Neuronal stem cell (in vitro differentiated cells): ENCODE measurements around the gene STIL.

ENCODE experiments used
- DNase-seq: peaks from one replicate; pipeline ENCODE4 v3.0.0-alpha.2; 2013; ENCODE audit warnings: low spot score
- H2AFZ ChIP-seq: one replicate; pipeline ENCODE4 v1.6.1; 2013; ENCODE audit warnings: mild to moderate bottlenecking, low read length, inconsistent platforms
- H2AK5ac ChIP-seq: 2 replicates; pipeline ENCODE4 v1.6.1; 2013; ENCODE audit warnings: low read depth, mild to moderate bottlenecking, inconsistent platforms, low read length, moderate library complexity, mixed read lengths
- H2BK120ac ChIP-seq: 2 replicates; pipeline ENCODE4 v1.6.1; 2013; ENCODE audit warnings: low read depth, mild to moderate bottlenecking, inconsistent platforms, low read length, moderate library complexity, mixed read lengths
- H2BK12ac ChIP-seq: one replicate; pipeline ENCODE4 v1.6.1; 2013; ENCODE audit warnings: low read length, inconsistent platforms
- H2BK15ac ChIP-seq: 2 replicates; pipeline ENCODE4 v1.6.1; 2013; ENCODE audit warnings: mild to moderate bottlenecking, low read length, inconsistent platforms, mixed read lengths
- H2BK5ac ChIP-seq: one replicate; pipeline ENCODE4 v1.6.1; 2013; ENCODE audit warnings: inconsistent platforms, mild to moderate bottlenecking, low read length, moderate library complexity
- H3K14ac ChIP-seq: one replicate; pipeline ENCODE4 v1.6.1; 2013; ENCODE audit warnings: low read length, inconsistent platforms
- H3K18ac ChIP-seq: 2 replicates; pipeline ENCODE4 v1.6.1; 2013; ENCODE audit warnings: low read length, inconsistent platforms
- H3K23ac ChIP-seq: 2 replicates; pipeline ENCODE4 v1.6.1; 2013; ENCODE audit warnings: low read depth, mild to moderate bottlenecking, mixed read lengths, low read length, inconsistent platforms; ENCODE audit not compliant: poor library complexity
- H3K27ac ChIP-seq: replicated peaks from 3 replicates; pipeline ENCODE4 v1.5.1; 2013; ENCODE audit warnings: low read length, inconsistent platforms
- H3K27me3 ChIP-seq, 3 experiments: 2 replicates each; pipeline ENCODE4 v1.6.1; 2013; ENCODE audit warnings: low read length in 3 of 3, mild to moderate bottlenecking in 2 of 3, inconsistent platforms in 1 of 3, low read depth in 1 of 3, mixed read lengths in 1 of 3, moderate library complexity in 1 of 3; ENCODE audit not compliant: control insufficient read depth in 3 of 3, insufficient read depth in 3 of 3
- H3K36me3 ChIP-seq, 2 donors: replicated peaks in 1 of 2; 2 replicates each; pipeline ENCODE4 v1.6.1; 2013; ENCODE audit warnings: low read length in 2 of 2; ENCODE audit not compliant: control insufficient read depth in 2 of 2, insufficient read depth in 2 of 2
- H3K4ac ChIP-seq: 2 replicates; pipeline ENCODE4 v1.6.1; 2013; ENCODE audit warnings: inconsistent platforms, mild to moderate bottlenecking, low read length, moderate library complexity
- H3K4me1 ChIP-seq, 2 donors: 1 replicate in 1 of 2; 2 replicates in 1 of 2; pipeline ENCODE4 v1.6.1; 2013; ENCODE audit warnings: low read length in 2 of 2, low read depth in 1 of 2; ENCODE audit not compliant: control insufficient read depth in 2 of 2, insufficient read depth in 1 of 2
- H3K4me2 ChIP-seq: one replicate; pipeline ENCODE4 v1.6.1; 2013; ENCODE audit warnings: mild to moderate bottlenecking, low read length, inconsistent platforms; ENCODE audit not compliant: insufficient read depth, poor library complexity, severe bottlenecking
- H3K4me3 ChIP-seq, 2 donors: 2 replicates each; pipeline ENCODE4 v1.5.1; 2013; ENCODE audit warnings: low read length in 2 of 2, mild to moderate bottlenecking in 2 of 2, inconsistent platforms in 1 of 2, moderate library complexity in 1 of 2
- H3K79me1 ChIP-seq: one replicate; pipeline ENCODE4 v1.6.1; 2013; ENCODE audit warnings: low read depth, mild to moderate bottlenecking, inconsistent platforms, low read length, moderate library complexity
- H3K9ac ChIP-seq: one replicate; pipeline ENCODE4 v1.6.1; 2013; ENCODE audit warnings: mild to moderate bottlenecking, low read depth, low read length, inconsistent platforms; ENCODE audit not compliant: poor library complexity
- H3K9me3 ChIP-seq, 2 donors: replicated peaks in 1 of 2; 2 replicates each; pipeline versions ENCODE3 to v1.6.1; 2013; ENCODE audit warnings: low read length in 2 of 2, mild to moderate bottlenecking in 2 of 2, inconsistent platforms in 1 of 2, low read depth in 1 of 2, mixed read lengths in 1 of 2, moderate library complexity in 1 of 2; ENCODE audit not compliant: control insufficient read depth in 2 of 2, insufficient read depth in 1 of 2
- H4K8ac ChIP-seq: one replicate; pipeline ENCODE4 v1.6.1; 2013; ENCODE audit warnings: low read depth, mild to moderate bottlenecking, inconsistent platforms, low read length, moderate library complexity
- H4K91ac ChIP-seq: one replicate; pipeline ENCODE4 v1.6.1; 2013; ENCODE audit warnings: low read length, low read depth, mild to moderate bottlenecking, inconsistent platforms; ENCODE audit not compliant: poor library complexity
- WGBS, 2 donors: extraction: QIAGEN DNeasy Blood & Tissue Kit; methylation state at CpG; one replicate each; pipeline ENCODE4 v1.1.7; 2013; ENCODE audit warnings: missing lambda C conversion rate in 2 of 2, mixed read lengths in 1 of 2; ENCODE audit not compliant: insufficient read length in 2 of 2, insufficient replicate concordance in 1 of 2; ENCODE audit errors: extremely low coverage in 2 of 2; 5-methylcytosine and 5-hydroxymethylcytosine counted together

Gene STIL

GRCh38 chr1:47333922-47334764, 20.2 kb upstream of the STIL start:
- no peak overlapping the region for H2BK12ac ChIP-seq
- peaks cover 0 to 4% of the 10 kb centered on the region in 2 donors for H3K4me1 ChIP-seq
- peak overlapping the region; percentile 99 for H3K18ac ChIP-seq
- H2BK120ac ChIP-seq: no peak overlapping the region
- WGBS, 2 donors: no CpG with 5 or more reads among the region's 90 CpGs
- peak overlapping the region; percentile 100 for H3K14ac ChIP-seq
- H3K4ac ChIP-seq: no peak overlapping the region
- H3K4me3 ChIP-seq: peak overlapping the region; percentile 67 to 97
- H3K9me3 ChIP-seq: no peaks in the 10 kb centered on the region
- peak; percentile 77 for DNase-seq
- H3K27me3 ChIP-seq: no peaks in the 10 kb centered on the region
- H3K23ac ChIP-seq: peak overlapping the region; percentile 80
- H3K79me1 ChIP-seq: peaks cover 7% of the 10 kb centered on the region
- H4K91ac ChIP-seq: peak overlapping the region; percentile 53
- peak overlapping the region; percentile 92 for H2BK15ac ChIP-seq
- H3K27ac ChIP-seq: peak overlapping the region; percentile 91
- peaks cover 0 to 10% of the 10 kb centered on the region in 2 donors for H3K36me3 ChIP-seq
- no peak overlapping the region for H2AK5ac ChIP-seq
- H4K8ac ChIP-seq: peak overlapping the region; percentile 65
- H3K9ac ChIP-seq: peak overlapping the region; percentile 98
- H2AFZ ChIP-seq: peak overlapping the region; percentile 90
- peak overlapping the region; percentile 78 for H3K4me2 ChIP-seq
- H2BK5ac ChIP-seq: peak overlapping the region; percentile 48

GRCh38 chr1:47333578-47333921, 19.6 kb upstream of the STIL start, which contains the start of gene CMPK1:
Gene CMPK1, plus strand, starts transcription at chr1:47333790. Its CDS starts 156 bp downstream, at chr1:47333946.
- H3K36me3 ChIP-seq: peaks cover 0 to 7% of the 10 kb centered on the region in 2 donors
- H2BK120ac ChIP-seq: no peak within 1 kb of the TSS
- H2BK15ac ChIP-seq: peak within 1 kb of the TSS; percentile 92
- H3K4me1 ChIP-seq: peaks cover 0 to 4% of the 10 kb centered on the region in 2 donors
- H2BK12ac ChIP-seq: no peak within 1 kb of the TSS
- no peaks in the 10 kb centered on the region for H3K9me3 ChIP-seq
- H3K18ac ChIP-seq: peak within 1 kb of the TSS; percentile 99
- peaks cover 7% of the 10 kb centered on the region for H3K79me1 ChIP-seq
- peak within 1 kb of the TSS; percentile 90 for H2AFZ ChIP-seq
- peak within 1 kb of the TSS; percentile 91 for H3K27ac ChIP-seq
- peak within 1 kb of the TSS; percentile 78 for H3K4me2 ChIP-seq
- peak within 1 kb of the TSS; percentile 67 to 97 for H3K4me3 ChIP-seq
- no peak within 1 kb of the TSS for H3K4ac ChIP-seq
- H3K27me3 ChIP-seq: no peaks in the 10 kb centered on the region
- H3K9ac ChIP-seq: peak within 1 kb of the TSS; percentile 98
- H3K14ac ChIP-seq: peak within 1 kb of the TSS; percentile 100
- peak; percentile 76 for DNase-seq
- H4K8ac ChIP-seq: peak within 1 kb of the TSS; percentile 65
- H2AK5ac ChIP-seq: no peak within 1 kb of the TSS
- peak within 1 kb of the TSS; percentile 80 for H3K23ac ChIP-seq
- WGBS, 2 donors: no CpG with 5 or more reads among the region's 40 CpGs
- H2BK5ac ChIP-seq: peak within 1 kb of the TSS; percentile 48
- H4K91ac ChIP-seq: peak within 1 kb of the TSS; percentile 53

- peak overlapping the region; percentile 80 for H3K23ac ChIP-seq
- no peak overlapping the region for H3K14ac ChIP-seq
- no peak overlapping the region for H4K8ac ChIP-seq
- no peak overlapping the region for H2BK12ac ChIP-seq
- no peaks in the 10 kb centered on the region for H3K27me3 ChIP-seq
- peak overlapping the region; percentile 90 for H2AFZ ChIP-seq
- no peak overlapping the region for H2BK15ac ChIP-seq
- no peak overlapping the region for H2BK5ac ChIP-seq
- no peak overlapping the region for H4K91ac ChIP-seq
- H2BK120ac ChIP-seq: no peak overlapping the region
- peak overlapping the region; percentile 67 to 97 for H3K4me3 ChIP-seq
- peak overlapping the region; percentile 92 for H3K18ac ChIP-seq
- H2AK5ac ChIP-seq: no peak overlapping the region
- H3K4ac ChIP-seq: no peak overlapping the region
- no peaks in the 10 kb centered on the region for H3K9me3 ChIP-seq
- H3K4me1 ChIP-seq: peaks cover 0 to 4% of the 10 kb centered on the region in 2 donors
- H3K36me3 ChIP-seq: peaks cover 0 to 7% of the 10 kb centered on the region in 2 donors
- peaks cover 7% of the 10 kb centered on the region for H3K79me1 ChIP-seq
- WGBS, 2 donors: no CpG with 5 or more reads among the region's 19 CpGs
- peak overlapping the region; percentile 91 for H3K27ac ChIP-seq
- H3K9ac ChIP-seq: peak overlapping the region; percentile 86
- DNase-seq: no peak
- peak overlapping the region; percentile 78 for H3K4me2 ChIP-seq
These were observed 19.0 kb upstream of the STIL start for GRCh38 chr1:47332779-47333577.

GRCh38 chr1:47331875-47332274, 17.9 kb upstream of the STIL start:
- Histone ChIP-seq H3K23ac (no peak overlapping the region), H3K4me1 (peaks cover 0 to 4% of the 10 kb centered on the region in 2 donors), H3K9me3 (no peaks in the 10 kb centered on the region), H2AK5ac (no peak overlapping the region), H4K8ac (no peak overlapping the region), H3K18ac (no peak overlapping the region), H3K9ac (no peak overlapping the region), H3K4me3 (no peak overlapping the region), H2BK5ac (no peak overlapping the region), H2BK15ac (no peak overlapping the region), H3K27ac (no peak overlapping the region), H2BK12ac (no peak overlapping the region), H3K14ac (no peak overlapping the region), H3K4me2 (no peak overlapping the region), H3K27me3 (no peaks in the 10 kb centered on the region), H3K36me3 (peaks cover 0 to 7% of the 10 kb centered on the region in 2 donors), H2BK120ac (no peak overlapping the region), H3K4ac (no peak overlapping the region), H3K79me1 (peaks cover 7% of the 10 kb centered on the region), H4K91ac (no peak overlapping the region), H2AFZ (no peak overlapping the region)
- WGBS, 2 donors: no CpG with 5 or more reads among the region's 2 CpGs
- no peak for DNase-seq
